Choroid plexus epithelial cell (primary cell): ENCODE data around the gene NT5C1B.

ENCODE experiments used
- DNase-seq: peaks from one replicate; pipeline ENCODE4 v3.0.0-alpha.2; 2010; ENCODE audit warnings: low read depth
- H3K4me3 ChIP-seq: 2 replicates; pipeline ENCODE4 v1.5.1; 2011; ENCODE audit warnings: low read depth, mild to moderate bottlenecking, control low read depth, low read length, moderate library complexity
- CTCF ChIP-seq: conservative IDR thresholded peaks from 2 replicates; pipeline ENCODE4 v1.5.1; 2011; ENCODE audit warnings: low read depth, mild to moderate bottlenecking, control low read depth, inconsistent platforms, low read length, moderate library complexity

The NT5C1B gene

GRCh38 chr2:18602298-18602697 lies 12.9 kb upstream of the NT5C1B start:
- peak; percentile 28 for TF ChIP-seq CTCF
- no peak for DNase-seq

DNA sequence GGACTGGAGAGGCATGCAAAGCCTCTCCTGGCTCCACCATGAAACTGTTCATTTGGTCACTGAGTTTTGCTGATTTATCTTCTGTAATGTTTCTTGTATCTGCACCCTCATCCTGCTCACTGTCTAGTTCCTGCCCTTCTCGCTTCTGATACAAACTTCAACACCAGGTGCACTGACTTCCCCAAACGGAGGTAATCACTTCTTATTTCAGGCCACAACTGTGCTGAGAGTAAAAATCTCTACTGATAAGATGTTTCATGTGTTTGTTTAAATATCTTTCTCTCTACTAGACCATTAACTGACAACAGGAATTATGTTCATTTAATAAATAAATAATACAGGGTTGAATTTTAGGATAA lies 10.9 kb upstream of the NT5C1B start:
- TF ChIP-seq CTCF = no peak
- DNase-seq = no peak
- H3K4me3 ChIP-seq = no peak overlapping the region

More at GRCh38 chr2:18602298-18602697, 12.9 kb upstream of the NT5C1B start:
- H3K4me3 ChIP-seq = no peak overlapping the region

GRCh38 chr2:18599509-18600254 lies 10.3 kb upstream of the NT5C1B start:
- no peak for TF ChIP-seq CTCF
- no peak overlapping the region for H3K4me3 ChIP-seq
- no peak for DNase-seq

- no peak for TF ChIP-seq CTCF
- no peak overlapping the region for H3K4me3 ChIP-seq
- no peak for DNase-seq
Measured at GRCh38 chr2:18598848-18599484, 9.6 kb upstream of the NT5C1B start.

DNA sequence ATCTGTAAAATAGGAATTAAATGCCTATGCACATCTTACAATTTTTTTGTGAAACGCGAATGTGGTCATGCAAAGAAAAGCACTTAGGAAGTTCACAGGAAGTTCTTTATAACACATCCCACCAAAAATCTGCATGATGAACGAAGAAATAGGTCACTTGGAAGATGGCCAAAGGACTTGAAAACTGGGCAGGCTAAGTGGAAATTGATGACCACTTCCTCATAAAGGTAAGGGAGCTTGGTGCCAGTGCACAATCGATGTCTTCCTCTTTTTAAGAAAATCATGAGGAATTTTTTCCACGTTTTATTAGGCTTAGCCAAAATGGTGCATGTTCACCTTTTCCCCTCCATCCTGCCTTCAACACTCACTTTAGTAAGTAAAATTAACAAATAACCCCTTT lies 8.2 kb upstream of the NT5C1B start:
- no peak for TF ChIP-seq CTCF
- DNase-seq = no peak
- H3K4me3 ChIP-seq = no peak overlapping the region

DNA sequence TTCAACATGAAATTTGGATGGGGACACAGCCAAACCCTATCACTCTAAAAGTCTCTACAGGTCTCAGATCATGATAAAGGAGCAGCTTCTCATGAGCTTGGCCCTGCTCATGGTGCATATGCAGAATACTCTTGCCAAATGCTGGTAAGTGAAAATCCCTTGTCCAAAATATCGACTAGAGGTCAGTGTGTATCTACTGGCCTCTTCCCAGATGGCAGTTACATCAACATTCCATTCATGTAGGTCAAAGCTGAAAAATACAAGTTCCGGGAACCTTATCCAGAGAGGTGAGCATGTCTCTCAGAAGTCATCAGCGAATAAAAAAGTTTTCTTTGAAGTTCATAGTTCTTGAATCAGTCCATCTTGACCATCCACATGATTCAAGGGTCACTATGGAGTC lies 7.6 kb upstream of the NT5C1B start:
- no peak for DNase-seq

More for the DNA sequence above, 7.6 kb upstream of the NT5C1B start:
- no peak for TF ChIP-seq CTCF
- H3K4me3 ChIP-seq = no peak overlapping the region
